HepG2 (cell line): Measurements from ENCODE around the gene HOTAIR. TPM values are rescaled to one million over a fixed set of nuclear protein-coding genes. Genes with fewer than 3 reads are reported as not detected.

Experiments used
- ATAC-seq: fragments of 200-7000 bp; cut with Tn5 transposase; 3 replicates; pipeline ENCODE4 v1.9.1; 2020; ENCODE audit warnings: mild to moderate bottlenecking, moderate library complexity
- BruUV-seq: library from RNA; stranded (reverse); fragments of 400-500 nt; replicated peaks from 2 replicates; lab custom pipeline; 2021; lab: Mats Ljungman, UMichigan
- CTCF ChIA-PET: fragments of 300-600 bp; formaldehyde crosslinking; extraction: SDS; loops from one replicate; lab custom pipeline; 2021; ENCODE audit warnings: low total read pairs, inconsistent platforms, low intra/inter-chr PET ratio; lab: Yijun Ruan, JAX
- POLR2A ChIA-PET: fragments of 350-600 bp; sonication (Branson Sonifier 250); formaldehyde crosslinking; loops from one replicate; lab custom pipeline; 2020; ENCODE audit warnings: antibody characterized with exemption, inconsistent platforms; lab: Yijun Ruan, JAX
- DNase-seq: peaks from one replicate; pipeline ENCODE4 v3.0.0-alpha.2; 2015; ENCODE audit warnings: low spot score
- FAIRE-seq: peaks from 3 replicates; lab custom pipeline; 2011; peaks lifted over from hg19 to GRCh38; lab: Jason Lieb, UNC
- H2AFZ ChIP-seq: one replicate; pipeline ENCODE4 v1.6.1; 2011; ENCODE audit warnings: low read length, inconsistent platforms
- H3K27ac ChIP-seq: fragments of 300-600 bp; 3 replicates; pipeline ENCODE4 v1.8.0; 2011; ENCODE audit warnings: mixed run types, mild to moderate bottlenecking, mixed read lengths, low read length, inconsistent platforms; ENCODE audit not compliant: insufficient read depth; ENCODE audit errors: extremely low read length
- H3K27me3 ChIP-seq, 2 experiments: fragments of 200-600 bp in 1 of 2; 2 replicates in 1 of 2; 3 replicates in 1 of 2; pipeline versions ENCODE4 v1.6.0 to v1.8.0; 2011; ENCODE audit warnings: low read length in 2 of 2, mild to moderate bottlenecking in 2 of 2, moderate library complexity in 2 of 2, inconsistent platforms in 1 of 2; ENCODE audit not compliant: insufficient read depth in 2 of 2, control insufficient read depth in 1 of 2
- H3K36me3 ChIP-seq, 2 experiments: fragments of 200-600 bp in 1 of 2; replicated peaks in 1 of 2; 2 replicates in 1 of 2; 3 replicates in 1 of 2; pipeline versions ENCODE4 v1.5.1 to v1.8.0; 2011; ENCODE audit warnings: low read length in 2 of 2, inconsistent platforms in 1 of 2; ENCODE audit not compliant: insufficient read depth in 2 of 2, control insufficient read depth in 1 of 2
- H3K4me1 ChIP-seq: 2 replicates; pipeline ENCODE4 v1.5.1; 2012; ENCODE audit warnings: low read length, inconsistent platforms; ENCODE audit not compliant: insufficient read depth
- H3K4me2 ChIP-seq: 2 replicates; pipeline ENCODE4 v1.6.0; 2011; ENCODE audit warnings: low read depth, low read length, inconsistent platforms
- H3K4me3 ChIP-seq, 3 experiments: fragments of 200-600 bp in 1 of 3; sonication (generic), shearing (Covaris generic) in 1 of 3; replicated peaks in 1 of 3; 2 replicates each; pipeline ENCODE4 v1.5.1; 2011 to 2016; ENCODE audit warnings: low read length in 3 of 3, inconsistent platforms in 2 of 3, low read depth in 2 of 3, mild to moderate bottlenecking in 2 of 3, control low read depth in 1 of 3, mixed read lengths in 1 of 3; ENCODE audit not compliant: insufficient read depth in 1 of 3
- H3K79me2 ChIP-seq: one replicate; pipeline ENCODE4 v1.6.1; 2011; ENCODE audit warnings: low read length, inconsistent platforms; ENCODE audit not compliant: insufficient read depth
- H3K9ac ChIP-seq: 2 replicates; pipeline ENCODE4 v1.6.0; 2011; ENCODE audit warnings: mild to moderate bottlenecking, low read depth, low read length, inconsistent platforms; ENCODE audit not compliant: insufficient read depth
- H3K9me3 ChIP-seq: 2 replicates; pipeline ENCODE4 v1.5.1; 2012; ENCODE audit warnings: mild to moderate bottlenecking, low read length
- H4K20me1 ChIP-seq: 2 replicates; pipeline ENCODE4 v1.6.0; 2011; ENCODE audit warnings: inconsistent platforms, mild to moderate bottlenecking, low read length, moderate library complexity; ENCODE audit not compliant: insufficient read depth
- ATF3 ChIP-seq: sonication (generic); formaldehyde crosslinking; IDR thresholded peaks from 2 replicates; pipeline ENCODE4 v1.4.0; 2020; ENCODE audit warnings: missing genetic modification reagents
- CC2D1A ChIP-seq: sonication (generic); formaldehyde crosslinking; IDR thresholded peaks from 2 replicates; pipeline ENCODE4 v1.8.1; 2023; ENCODE audit warnings: mild to moderate bottlenecking, missing genetic modification reagents
- HDAC6 ChIP-seq: fragments of 200-600 bp; sonication (generic); IDR thresholded peaks from 2 replicates; pipeline ENCODE4 v1.7.0; 2017; ENCODE audit warnings: mild to moderate bottlenecking, antibody characterized with exemption, low read length, low read depth
- LRRFIP1 ChIP-seq: sonication (generic); formaldehyde crosslinking; conservative IDR thresholded peaks from 2 replicates; pipeline ENCODE4 v1.4.0; 2020; ENCODE audit warnings: missing genetic modification reagents
- ZNF556 ChIP-seq: sonication (generic); formaldehyde crosslinking; IDR thresholded peaks from 2 replicates; pipeline ENCODE4 v1.4.0; 2020; ENCODE audit warnings: mild to moderate bottlenecking, missing genetic modification reagents, borderline replicate concordance
- ZNF569 ChIP-seq: sonication (generic); formaldehyde crosslinking; IDR thresholded peaks from 2 replicates; pipeline ENCODE4 v1.5.0; 2020; ENCODE audit warnings: mild to moderate bottlenecking, missing genetic modification reagents, moderate library complexity, borderline replicate concordance
- ZNF816 ChIP-seq: sonication (generic); formaldehyde crosslinking; IDR thresholded peaks from 2 replicates; pipeline ENCODE4 v1.8.0; 2022; ENCODE audit warnings: missing genetic modification reagents, mild to moderate bottlenecking, borderline replicate concordance
- WGBS: methylation state at CpG from one replicate; pipeline ENCODE4 v1.1.6; 2017; ENCODE audit warnings: low lambda C conversion rate; 5-methylcytosine and 5-hydroxymethylcytosine counted together
- in situ Hi-C: cut with HindIII; loops from 2 replicates; pipeline ENCODE4 v1.10.0; 2017; ENCODE audit warnings: low pct_unique_long_range_greater_than_20kb; ENCODE audit not compliant: extremely low pct_ligation_motif_present
- intact Hi-C: fragments of 100-400 bp; cut with micrococcal nuclease; formaldehyde crosslinking; loops from one replicate; pipeline ENCODE4 v1.10.0; 2022; ENCODE audit not compliant: unreplicated experiment
- polyA plus RNA-seq, 8 experiments: library from polyadenylated mRNA; depleted of rRNA in 3 of 8; stranded (reverse) in 7 of 8; unstranded in 1 of 8; fragments of >200 nt; fragmentation: Illumina TruSeq in 4 of 8; extraction: Trizol in 4 of 8; gene quantifications; 2 replicates each; pipeline versions ENCODE4 v1.2.1 to v1.2.3, GENCODE V29; 2011 to 2016; ENCODE audit warnings: low read depth in 4 of 8, missing spikeins in 1 of 8, mixed read lengths in 1 of 8; ENCODE audit not compliant: insufficient read depth in 1 of 8
- total RNA-seq, 5 experiments: library from RNA; depleted of rRNA; stranded (reverse); fragments of >200 nt; fragmentation: Illumina TruSeq; extraction: Trizol; gene quantifications; 2 replicates each; pipeline ENCODE4 v1.2.3, GENCODE V29; 2016; ENCODE audit warnings: low read depth in 1 of 5

HOTAIR gene
- total and polyA plus RNA-seq, 2 of the 13 experiments (the other 11 are each of a cell fraction or from before 2014, with no cell fraction given): not detected

- Histone ChIP-seq H3K4me3 (no peak overlapping the region), H3K9ac (no peak overlapping the region), H2AFZ (no peak overlapping the region), H3K9me3 (no peaks in the 10 kb centered on the region), H4K20me1 (no peaks in the 10 kb centered on the region), H3K27ac (no peak overlapping the region), H3K4me1 (no peaks in the 10 kb centered on the region), H3K4me2 (no peak overlapping the region), H3K36me3 (no peaks in the 10 kb centered on the region), H3K79me2 (no peaks in the 10 kb centered on the region), H3K27me3 (peaks cover 7 to 91% of the 10 kb centered on the region in 2 experiments; a peak in 4 of 5 replicates)
- DNase-seq (no peak), ATAC-seq (no peak), FAIRE-seq (no peak)
- ChIA-PET CTCF (no interaction called here), POLR2A (no interaction called here)
- in situ Hi-C loops (loop anchor here (25.0 kb wide), 1 partner anchor 150 kb away; no protein-coding TSS in a partner anchor), intact Hi-C loops (no loop called here)
- BruUV-seq: no TSS peak
- 41% methylated on average over 23 of the region's 23 CpGs for WGBS
- TF ChIP-seq ZNF816 (CRISPR knock-in tag) (no peak), ATF3 (CRISPR knock-in tag) (no peak), ZNF569 (CRISPR knock-in tag) (no peak), HDAC6 (no peak), ZNF556 (no peak), LRRFIP1 (no peak), CC2D1A (CRISPR knock-in tag) (no peak)
Observed at GRCh38 chr12:53937596-53938325, 37.0 kb downstream of the HOTAIR start.
